Testis (tissue), 2 donors: ENCODE results near the gene EDARADD.

Experiments
- POLR2A ChIP-seq: fragments of 450-650 bp; IDR thresholded peaks from one replicate; pipeline ENCODE4 v1.6.1; 2017; ENCODE audit warnings: antibody characterized with exemption, mild to moderate bottlenecking, moderate library complexity
- TF ChIP-seq, protein P1 (sequence below), 3 experiments: fragments of 450-650 bp in 2 of 3; fragments of 200-600 bp in 1 of 3; sonication (generic) in 1 of 3; IDR thresholded peaks; one replicate each; pipeline ENCODE4 v1.5.1; 2016 to 2019; ENCODE audit warnings: antibody characterized with exemption in 3 of 3, mild to moderate bottlenecking in 2 of 3, moderate library complexity in 1 of 3

DNA sequence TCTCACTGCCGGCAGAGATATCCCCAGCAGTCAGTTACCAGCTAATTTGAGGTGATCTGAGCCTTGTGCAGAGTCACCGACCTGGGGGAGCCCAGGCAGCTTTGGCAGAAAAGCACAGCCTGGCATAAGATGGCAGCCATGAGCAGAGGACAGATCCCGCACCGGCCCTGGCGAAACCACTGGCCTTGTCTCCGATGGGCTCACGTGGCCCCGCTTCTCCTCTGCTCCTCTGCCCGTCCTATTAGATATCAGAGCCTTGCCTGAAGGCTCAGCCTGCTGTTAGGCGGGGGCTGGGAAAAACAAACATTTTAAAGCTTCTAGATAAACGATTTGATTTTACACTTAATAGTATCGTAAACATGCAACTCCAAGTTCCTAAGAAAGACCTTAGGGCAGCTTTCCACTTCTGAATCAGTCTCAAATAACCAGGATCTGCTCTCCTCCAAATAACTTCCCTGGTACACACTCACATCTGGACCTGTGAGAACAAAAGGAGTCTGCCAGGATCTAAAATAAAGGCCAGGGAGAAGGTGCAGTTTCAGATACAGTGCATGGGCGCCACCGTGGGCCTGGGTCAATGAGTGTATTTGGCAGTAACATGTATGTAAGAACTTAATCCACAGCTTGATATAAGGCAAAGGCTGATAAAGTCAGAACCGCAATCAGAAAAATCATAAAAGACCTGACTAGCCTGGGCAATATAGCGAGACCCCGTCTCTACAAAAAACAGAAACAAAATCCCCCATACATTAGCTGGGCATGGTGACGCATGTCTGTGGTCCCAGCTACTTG is 10.0 kb downstream of the EDARADD start:
- TF ChIP-seq, protein P1, sequence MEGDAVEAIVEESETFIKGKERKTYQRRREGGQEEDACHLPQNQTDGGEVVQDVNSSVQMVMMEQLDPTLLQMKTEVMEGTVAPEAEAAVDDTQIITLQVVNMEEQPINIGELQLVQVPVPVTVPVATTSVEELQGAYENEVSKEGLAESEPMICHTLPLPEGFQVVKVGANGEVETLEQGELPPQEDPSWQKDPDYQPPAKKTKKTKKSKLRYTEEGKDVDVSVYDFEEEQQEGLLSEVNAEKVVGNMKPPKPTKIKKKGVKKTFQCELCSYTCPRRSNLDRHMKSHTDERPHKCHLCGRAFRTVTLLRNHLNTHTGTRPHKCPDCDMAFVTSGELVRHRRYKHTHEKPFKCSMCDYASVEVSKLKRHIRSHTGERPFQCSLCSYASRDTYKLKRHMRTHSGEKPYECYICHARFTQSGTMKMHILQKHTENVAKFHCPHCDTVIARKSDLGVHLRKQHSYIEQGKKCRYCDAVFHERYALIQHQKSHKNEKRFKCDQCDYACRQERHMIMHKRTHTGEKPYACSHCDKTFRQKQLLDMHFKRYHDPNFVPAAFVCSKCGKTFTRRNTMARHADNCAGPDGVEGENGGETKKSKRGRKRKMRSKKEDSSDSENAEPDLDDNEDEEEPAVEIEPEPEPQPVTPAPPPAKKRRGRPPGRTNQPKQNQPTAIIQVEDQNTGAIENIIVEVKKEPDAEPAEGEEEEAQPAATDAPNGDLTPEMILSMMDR (IDR thresholded peaks at IDR 0.05): no peak
- no peak for TF ChIP-seq POLR2A
